HepG2 (cell line): ENCODE data around the gene RASSF10. TPM values are rescaled to one million over a fixed set of nuclear protein-coding genes. Genes with fewer than 3 reads are reported as not detected.
A peak's percentile ranks its signal among the peaks of the same experiment; 100 is the strongest.

Source experiments
- AGO1 ChIP-seq: fragments of 200-400 bp; formaldehyde crosslinking; IDR thresholded peaks from 2 replicates; pipeline ENCODE4 v1.6.1; 2017; ENCODE audit warnings: mild to moderate bottlenecking, low read depth, low read length, moderate library complexity; ENCODE audit not compliant: poor library complexity, severe bottlenecking
- BRCA1 ChIP-seq: sonication (generic); formaldehyde crosslinking; IDR thresholded peaks from 2 replicates; pipeline ENCODE4 v1.4.0; 2020; ENCODE audit warnings: missing genetic modification reagents
- HNF4G ChIP-seq, 2 experiments: sonication (generic) in 1 of 2; formaldehyde crosslinking in 1 of 2; IDR thresholded peaks; 2 replicates each; pipeline versions ENCODE4 v1.4.0 to v1.6.1; 2011 to 2020; ENCODE audit warnings: borderline replicate concordance in 2 of 2, low read depth in 2 of 2, mild to moderate bottlenecking in 2 of 2, low read length in 1 of 2, missing genetic modification reagents in 1 of 2, moderate library complexity in 1 of 2
- NCOR1 ChIP-seq: fragments of 200-600 bp; sonication (generic); IDR thresholded peaks from 2 replicates; pipeline ENCODE4 v1.7.0; 2017; ENCODE audit warnings: antibody characterized with exemption, low read length, borderline replicate concordance
- SMAD1 ChIP-seq: sonication (generic); formaldehyde crosslinking; IDR thresholded peaks from 2 replicates; pipeline ENCODE4 v1.4.0; 2020; ENCODE audit warnings: missing genetic modification reagents, low read depth, mild to moderate bottlenecking, borderline replicate concordance
- THAP11 ChIP-seq: IDR thresholded peaks from 2 replicates; pipeline ENCODE4 v1.6.1; 2016; ENCODE audit warnings: missing biosample characterization, missing genetic modification reagents
- ZFYVE20 ChIP-seq: sonication (generic); formaldehyde crosslinking; IDR thresholded peaks from 2 replicates; pipeline ENCODE4 v1.8.0; 2023; ENCODE audit warnings: low read depth, mild to moderate bottlenecking, moderate library complexity, missing genetic modification reagents, borderline replicate concordance
- polyA plus RNA-seq, 8 experiments: library from polyadenylated mRNA; depleted of rRNA in 3 of 8; stranded (reverse) in 7 of 8; unstranded in 1 of 8; fragments of >200 nt; fragmentation: Illumina TruSeq in 4 of 8; extraction: Trizol in 4 of 8; gene quantifications; 2 replicates each; pipeline versions ENCODE4 v1.2.1 to v1.2.3, GENCODE V29; 2011 to 2016; ENCODE audit warnings: low read depth in 4 of 8, missing spikeins in 1 of 8, mixed read lengths in 1 of 8; ENCODE audit not compliant: insufficient read depth in 1 of 8
- total RNA-seq, 5 experiments: library from RNA; depleted of rRNA; stranded (reverse); fragments of >200 nt; fragmentation: Illumina TruSeq; extraction: Trizol; gene quantifications; 2 replicates each; pipeline ENCODE4 v1.2.3, GENCODE V29; 2016; ENCODE audit warnings: low read depth in 1 of 5
- TF ChIP-seq, protein P1 (sequence below), 2 experiments: IDR thresholded peaks; 2 replicates each; pipeline ENCODE4 v1.6.1; 2011 to 2012; ENCODE audit warnings: low read length in 2 of 2, borderline replicate concordance in 1 of 2, low read depth in 1 of 2, mild to moderate bottlenecking in 1 of 2, moderate library complexity in 1 of 2
- TF ChIP-seq, protein P2 (sequence below): fragments of 450-650 bp; IDR thresholded peaks from 2 replicates; pipeline ENCODE4 v1.6.1; 2017; ENCODE audit warnings: mild to moderate bottlenecking

RASSF10 gene
- total and polyA plus RNA-seq, 2 of the 13 experiments (the other 11 are each of a cell fraction or from before 2014, with no cell fraction given), result not detected

DNA sequence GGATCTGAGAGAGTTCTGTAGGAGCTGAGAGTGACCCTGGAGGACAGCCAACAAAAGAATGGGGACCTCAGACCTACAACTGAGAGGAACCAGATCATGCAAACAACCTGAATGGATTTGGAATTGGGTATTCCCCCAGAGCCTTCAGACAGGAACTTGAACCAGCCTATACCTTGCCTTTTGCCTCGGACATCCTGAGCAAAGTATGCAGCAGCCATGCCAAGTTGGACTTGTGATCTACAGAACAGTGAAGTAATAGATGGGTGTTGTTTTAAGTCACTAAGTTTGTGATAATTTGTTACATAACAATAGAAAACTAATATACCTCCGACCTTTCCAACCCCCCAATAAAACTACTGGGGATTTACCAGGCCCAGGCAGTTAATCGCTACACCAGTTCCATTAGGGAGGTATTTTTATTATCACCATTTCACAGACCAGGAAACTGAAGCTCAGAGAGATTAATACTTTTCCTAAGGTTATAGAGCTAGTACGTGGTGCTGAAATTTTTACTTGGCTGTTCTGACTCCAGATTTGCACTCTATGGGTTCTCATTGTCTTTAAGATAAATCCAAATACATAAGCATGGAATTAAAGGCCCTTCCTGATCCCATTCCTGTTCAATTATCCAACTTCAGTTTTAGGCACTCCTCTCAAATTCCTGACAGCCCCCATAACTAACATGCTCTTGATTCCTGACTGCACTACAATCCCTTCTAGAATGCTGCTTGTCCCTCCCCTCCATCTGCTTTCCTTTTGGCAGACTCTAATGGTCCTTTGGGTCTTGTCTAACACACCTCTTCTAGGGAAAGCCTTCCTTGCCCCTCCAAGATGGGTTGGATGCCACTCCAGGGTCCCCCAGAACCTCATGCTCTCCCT is 1.7 kb upstream of the RASSF10 start (continued):
- TF ChIP-seq AGO1 (no peak), HNF4G (IDR thresholded peaks at IDR 0.05; ENCODE audit: borderline replicate concordance, low read depth, low read length) (0 out of 2 replicates have a peak, but pooled peaks have one; percentile 35), HNF4G (CRISPR knock-in tag; IDR thresholded peaks at IDR 0.05; ENCODE audit: borderline replicate concordance, low read depth) (no peak), BRCA1 (CRISPR knock-in tag) (no peak), THAP11 (CRISPR knock-in tag) (no peak), ZFYVE20 (CRISPR knock-in tag) (no peak), NCOR1 (0 out of 2 replicates have a peak, but pooled peaks have one; percentile 6), SMAD1 (CRISPR knock-in tag) (no peak)
- TF ChIP-seq, protein P1, sequence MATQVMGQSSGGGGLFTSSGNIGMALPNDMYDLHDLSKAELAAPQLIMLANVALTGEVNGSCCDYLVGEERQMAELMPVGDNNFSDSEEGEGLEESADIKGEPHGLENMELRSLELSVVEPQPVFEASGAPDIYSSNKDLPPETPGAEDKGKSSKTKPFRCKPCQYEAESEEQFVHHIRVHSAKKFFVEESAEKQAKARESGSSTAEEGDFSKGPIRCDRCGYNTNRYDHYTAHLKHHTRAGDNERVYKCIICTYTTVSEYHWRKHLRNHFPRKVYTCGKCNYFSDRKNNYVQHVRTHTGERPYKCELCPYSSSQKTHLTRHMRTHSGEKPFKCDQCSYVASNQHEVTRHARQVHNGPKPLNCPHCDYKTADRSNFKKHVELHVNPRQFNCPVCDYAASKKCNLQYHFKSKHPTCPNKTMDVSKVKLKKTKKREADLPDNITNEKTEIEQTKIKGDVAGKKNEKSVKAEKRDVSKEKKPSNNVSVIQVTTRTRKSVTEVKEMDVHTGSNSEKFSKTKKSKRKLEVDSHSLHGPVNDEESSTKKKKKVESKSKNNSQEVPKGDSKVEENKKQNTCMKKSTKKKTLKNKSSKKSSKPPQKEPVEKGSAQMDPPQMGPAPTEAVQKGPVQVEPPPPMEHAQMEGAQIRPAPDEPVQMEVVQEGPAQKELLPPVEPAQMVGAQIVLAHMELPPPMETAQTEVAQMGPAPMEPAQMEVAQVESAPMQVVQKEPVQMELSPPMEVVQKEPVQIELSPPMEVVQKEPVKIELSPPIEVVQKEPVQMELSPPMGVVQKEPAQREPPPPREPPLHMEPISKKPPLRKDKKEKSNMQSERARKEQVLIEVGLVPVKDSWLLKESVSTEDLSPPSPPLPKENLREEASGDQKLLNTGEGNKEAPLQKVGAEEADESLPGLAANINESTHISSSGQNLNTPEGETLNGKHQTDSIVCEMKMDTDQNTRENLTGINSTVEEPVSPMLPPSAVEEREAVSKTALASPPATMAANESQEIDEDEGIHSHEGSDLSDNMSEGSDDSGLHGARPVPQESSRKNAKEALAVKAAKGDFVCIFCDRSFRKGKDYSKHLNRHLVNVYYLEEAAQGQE (IDR thresholded peaks at IDR 0.05; ENCODE audit: borderline replicate concordance in 1 of 2, low read depth in 1 of 2, low read length in 2 of 2), result no peak
- TF ChIP-seq, protein P2, sequence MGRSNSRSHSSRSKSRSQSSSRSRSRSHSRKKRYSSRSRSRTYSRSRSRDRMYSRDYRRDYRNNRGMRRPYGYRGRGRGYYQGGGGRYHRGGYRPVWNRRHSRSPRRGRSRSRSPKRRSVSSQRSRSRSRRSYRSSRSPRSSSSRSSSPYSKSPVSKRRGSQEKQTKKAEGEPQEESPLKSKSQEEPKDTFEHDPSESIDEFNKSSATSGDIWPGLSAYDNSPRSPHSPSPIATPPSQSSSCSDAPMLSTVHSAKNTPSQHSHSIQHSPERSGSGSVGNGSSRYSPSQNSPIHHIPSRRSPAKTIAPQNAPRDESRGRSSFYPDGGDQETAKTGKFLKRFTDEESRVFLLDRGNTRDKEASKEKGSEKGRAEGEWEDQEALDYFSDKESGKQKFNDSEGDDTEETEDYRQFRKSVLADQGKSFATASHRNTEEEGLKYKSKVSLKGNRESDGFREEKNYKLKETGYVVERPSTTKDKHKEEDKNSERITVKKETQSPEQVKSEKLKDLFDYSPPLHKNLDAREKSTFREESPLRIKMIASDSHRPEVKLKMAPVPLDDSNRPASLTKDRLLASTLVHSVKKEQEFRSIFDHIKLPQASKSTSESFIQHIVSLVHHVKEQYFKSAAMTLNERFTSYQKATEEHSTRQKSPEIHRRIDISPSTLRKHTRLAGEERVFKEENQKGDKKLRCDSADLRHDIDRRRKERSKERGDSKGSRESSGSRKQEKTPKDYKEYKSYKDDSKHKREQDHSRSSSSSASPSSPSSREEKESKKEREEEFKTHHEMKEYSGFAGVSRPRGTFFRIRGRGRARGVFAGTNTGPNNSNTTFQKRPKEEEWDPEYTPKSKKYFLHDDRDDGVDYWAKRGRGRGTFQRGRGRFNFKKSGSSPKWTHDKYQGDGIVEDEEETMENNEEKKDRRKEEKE, result no peak
